GM12878 (cell line): ENCODE measurements around the gene ACBD7. TPM values are rescaled to one million over a fixed set of nuclear protein-coding genes. Genes with fewer than 3 reads are reported as not detected.
A peak's percentile ranks its signal among the peaks of the same experiment; 100 is the strongest.

Experiments used
- CHD4 ChIP-seq: fragments of 200-600 bp; sonication (generic); IDR thresholded peaks from 2 replicates; pipeline ENCODE4 v1.6.1; 2016; ENCODE audit warnings: mild to moderate bottlenecking
- IRF4 ChIP-seq: IDR thresholded peaks from 2 replicates; pipeline ENCODE4 v1.6.1; 2011; ENCODE audit warnings: low read depth, low read length
- RELB ChIP-seq: fragments of 450-650 bp; IDR thresholded peaks from 2 replicates; pipeline ENCODE4 v1.6.1; 2017; ENCODE audit warnings: low read depth, mild to moderate bottlenecking, moderate library complexity
- SRF ChIP-seq, 2 experiments: IDR thresholded peaks; 2 replicates each; pipeline ENCODE4 v1.6.1; 2011; ENCODE audit warnings: low read depth in 2 of 2, low read length in 2 of 2, mild to moderate bottlenecking in 1 of 2, moderate library complexity in 1 of 2
- SUZ12 ChIP-seq: fragments of 200-600 bp; sonication (generic); IDR thresholded peaks from one replicate; pipeline ENCODE4 v1.6.1; 2018; ENCODE audit warnings: antibody characterized with exemption, mild to moderate bottlenecking; ENCODE audit not compliant: unreplicated experiment
- polyA plus RNA-seq, 11 experiments: library from polyadenylated mRNA; depleted of rRNA in 4 of 11; unstranded in 6 of 11; stranded (reverse) in 5 of 11; fragments of >200 nt; fragmentation: Nextera tagmentation in 4 of 11; fragmentation: Illumina TruSeq in 1 of 11; extraction: Ambion mirVana in 4 of 11; extraction: Trizol in 1 of 11; gene quantifications; 1 replicate in 1 of 11; 2 replicates in 10 of 11; pipeline versions ENCODE4 v1.2.1 to v1.2.3, GENCODE V29; 2011 to 2016; ENCODE audit warnings: inconsistent platforms in 2 of 11, missing spikeins in 2 of 11, low read depth in 1 of 11
- total RNA-seq, 4 experiments: library from RNA; depleted of rRNA in 3 of 4; stranded (reverse); fragments of >200 nt in 3 of 4; fragmentation: Illumina TruSeq in 1 of 4; extraction: Trizol in 1 of 4; gene quantifications; 2 replicates each; pipeline versions ENCODE4 v1.2.1 to v1.2.3, GENCODE V29; 2013 to 2021
- TF ChIP-seq, protein P1 (sequence below): fragments of 450-650 bp; IDR thresholded peaks from 2 replicates; pipeline ENCODE4 v1.6.1; 2017; ENCODE audit warnings: mild to moderate bottlenecking, moderate library complexity

Gene ACBD7
- total and polyA plus RNA-seq, 10 of the 15 experiments (the other 5 are each of a cell fraction or from before 2014, with no cell fraction given), result 0.04 to 0.74 (median 0.36) TPM

- TF ChIP-seq SUZ12 (no peak), RELB (no peak), SRF (IDR thresholded peaks at IDR 0.05; ENCODE audit: low read depth in 2 of 2, low read length in 2 of 2) (0 out of 4 replicates have a peak, but pooled peaks of 1 of the 2 experiments have one; percentile 18), CHD4 (no peak), IRF4 (no peak)
- TF ChIP-seq, protein P1, sequence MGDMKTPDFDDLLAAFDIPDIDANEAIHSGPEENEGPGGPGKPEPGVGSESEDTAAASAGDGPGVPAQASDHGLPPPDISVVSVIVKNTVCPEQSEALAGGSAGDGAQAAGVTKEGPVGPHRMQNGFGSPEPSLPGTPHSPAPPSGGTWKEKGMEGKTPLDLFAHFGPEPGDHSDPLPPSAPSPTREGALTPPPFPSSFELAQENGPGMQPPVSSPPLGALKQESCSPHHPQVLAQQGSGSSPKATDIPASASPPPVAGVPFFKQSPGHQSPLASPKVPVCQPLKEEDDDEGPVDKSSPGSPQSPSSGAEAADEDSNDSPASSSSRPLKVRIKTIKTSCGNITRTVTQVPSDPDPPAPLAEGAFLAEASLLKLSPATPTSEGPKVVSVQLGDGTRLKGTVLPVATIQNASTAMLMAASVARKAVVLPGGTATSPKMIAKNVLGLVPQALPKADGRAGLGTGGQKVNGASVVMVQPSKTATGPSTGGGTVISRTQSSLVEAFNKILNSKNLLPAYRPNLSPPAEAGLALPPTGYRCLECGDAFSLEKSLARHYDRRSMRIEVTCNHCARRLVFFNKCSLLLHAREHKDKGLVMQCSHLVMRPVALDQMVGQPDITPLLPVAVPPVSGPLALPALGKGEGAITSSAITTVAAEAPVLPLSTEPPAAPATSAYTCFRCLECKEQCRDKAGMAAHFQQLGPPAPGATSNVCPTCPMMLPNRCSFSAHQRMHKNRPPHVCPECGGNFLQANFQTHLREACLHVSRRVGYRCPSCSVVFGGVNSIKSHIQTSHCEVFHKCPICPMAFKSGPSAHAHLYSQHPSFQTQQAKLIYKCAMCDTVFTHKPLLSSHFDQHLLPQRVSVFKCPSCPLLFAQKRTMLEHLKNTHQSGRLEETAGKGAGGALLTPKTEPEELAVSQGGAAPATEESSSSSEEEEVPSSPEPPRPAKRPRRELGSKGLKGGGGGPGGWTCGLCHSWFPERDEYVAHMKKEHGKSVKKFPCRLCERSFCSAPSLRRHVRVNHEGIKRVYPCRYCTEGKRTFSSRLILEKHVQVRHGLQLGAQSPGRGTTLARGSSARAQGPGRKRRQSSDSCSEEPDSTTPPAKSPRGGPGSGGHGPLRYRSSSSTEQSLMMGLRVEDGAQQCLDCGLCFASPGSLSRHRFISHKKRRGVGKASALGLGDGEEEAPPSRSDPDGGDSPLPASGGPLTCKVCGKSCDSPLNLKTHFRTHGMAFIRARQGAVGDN, result no peak
- TF ChIP-seq, all 136 proteins: peak for 10
These were observed 35.2 kb upstream of the ACBD7 start (continued) for GRCh38 chr10:15123749-15124184.
